HEK293T (cell line): ENCODE data around the gene PI4K2A.
"Not testable (repeated sequence)": the region's sequence is repeated elsewhere in the genome, so short reads cannot be mapped to it uniquely, and the experiment has no call there.

ENCODE experiments used
- CTCF ChIA-PET: fragments of 350-600 bp; formaldehyde crosslinking; extraction: SDS; loops from one replicate; lab custom pipeline; 2021; ENCODE audit warnings: antibody characterized with exemption, inconsistent platforms; lab: Yijun Ruan, JAX
- POLR2A ChIA-PET: fragments of 350-600 bp; formaldehyde crosslinking; extraction: SDS; loops from one replicate; lab custom pipeline; 2020; ENCODE audit warnings: antibody characterized with exemption, inconsistent platforms; lab: Yijun Ruan, JAX
- DNase-seq: peaks from one replicate; pipeline ENCODE4 v3.0.0; 2012; ENCODE audit warnings: mixed read lengths; ENCODE audit errors: extremely low spot score
- ARNT ChIP-seq: fragments of 450-650 bp; IDR thresholded peaks from 2 replicates; pipeline ENCODE4 v1.6.1; 2017; ENCODE audit warnings: mild to moderate bottlenecking
- BHLHE40 ChIP-seq: fragments of 450-650 bp; IDR thresholded peaks from 2 replicates; pipeline ENCODE4 v1.6.1; 2016; ENCODE audit warnings: mild to moderate bottlenecking, moderate library complexity, borderline replicate concordance
- CTBP1 ChIP-seq: fragments of 450-650 bp; IDR thresholded peaks from 2 replicates; pipeline ENCODE4 v1.6.1; 2016; ENCODE audit warnings: borderline replicate concordance
- ELF4 ChIP-seq: fragments of 450-650 bp; IDR thresholded peaks from 2 replicates; pipeline ENCODE4 v1.6.1; 2017; ENCODE audit warnings: antibody characterized with exemption
- FOXA1 ChIP-seq: fragments of 450-650 bp; IDR thresholded peaks from 2 replicates; pipeline ENCODE4 v1.6.1; 2016; ENCODE audit warnings: mild to moderate bottlenecking
- FOXK2 ChIP-seq: fragments of 450-650 bp; IDR thresholded peaks from 2 replicates; pipeline ENCODE4 v1.6.1; 2016; ENCODE audit warnings: mild to moderate bottlenecking
- FOXM1 ChIP-seq: fragments of 450-650 bp; IDR thresholded peaks from 2 replicates; pipeline ENCODE4 v1.6.1; 2017; ENCODE audit warnings: mild to moderate bottlenecking, borderline replicate concordance
- HDGF ChIP-seq: fragments of 450-650 bp; IDR thresholded peaks from 2 replicates; pipeline ENCODE4 v1.6.1; 2017; ENCODE audit warnings: antibody characterized with exemption, borderline replicate concordance
- L3MBTL2 ChIP-seq: fragments of 450-650 bp; conservative IDR thresholded peaks from 2 replicates; pipeline ENCODE4 v1.6.1; 2016; ENCODE audit warnings: mild to moderate bottlenecking
- LEF1 ChIP-seq: fragments of 450-650 bp; IDR thresholded peaks from 2 replicates; pipeline ENCODE4 v1.6.1; 2017; ENCODE audit warnings: mild to moderate bottlenecking, borderline replicate concordance
- NFRKB ChIP-seq: fragments of 450-650 bp; IDR thresholded peaks from 2 replicates; pipeline ENCODE4 v1.6.1; 2016; ENCODE audit warnings: mild to moderate bottlenecking, moderate library complexity
- SP1 ChIP-seq: fragments of 450-650 bp; IDR thresholded peaks from 2 replicates; pipeline ENCODE4 v1.6.1; 2017
- SUZ12 ChIP-seq: fragments of 450-650 bp; IDR thresholded peaks from 2 replicates; pipeline ENCODE4 v1.6.1; 2016; ENCODE audit warnings: mild to moderate bottlenecking
- TARDBP ChIP-seq: fragments of 450-650 bp; IDR thresholded peaks from 2 replicates; pipeline ENCODE4 v1.6.1; 2016
- ZNF384 ChIP-seq: fragments of 450-650 bp; IDR thresholded peaks from 2 replicates; pipeline ENCODE4 v1.6.1; 2016
- TF ChIP-seq, protein P1 (sequence below): fragments of 450-650 bp; IDR thresholded peaks from 2 replicates; pipeline ENCODE4 v1.6.1; 2016

Gene PI4K2A

DNA sequence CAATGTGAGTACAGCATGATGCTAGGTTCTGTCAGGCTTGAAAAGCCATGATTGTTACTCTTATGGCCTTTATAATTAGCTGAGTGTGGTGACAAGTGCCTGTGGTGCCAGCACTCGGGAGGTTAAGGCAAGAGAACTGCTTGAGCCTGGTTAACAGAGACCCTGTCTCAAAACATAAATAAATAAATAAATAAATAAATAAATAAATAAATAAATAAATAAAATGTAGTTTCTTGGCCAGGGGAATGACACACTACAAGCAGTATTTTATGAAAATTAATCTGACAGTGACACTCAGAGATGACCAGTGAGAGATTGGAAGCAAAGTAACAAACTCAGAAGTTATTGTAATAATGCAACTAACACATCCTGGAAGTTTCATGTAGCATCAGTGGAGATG is 4.9 kb upstream of the PI4K2A start:
- TF ChIP-seq ARNT, result no peak
- TF ChIP-seq, protein P1, sequence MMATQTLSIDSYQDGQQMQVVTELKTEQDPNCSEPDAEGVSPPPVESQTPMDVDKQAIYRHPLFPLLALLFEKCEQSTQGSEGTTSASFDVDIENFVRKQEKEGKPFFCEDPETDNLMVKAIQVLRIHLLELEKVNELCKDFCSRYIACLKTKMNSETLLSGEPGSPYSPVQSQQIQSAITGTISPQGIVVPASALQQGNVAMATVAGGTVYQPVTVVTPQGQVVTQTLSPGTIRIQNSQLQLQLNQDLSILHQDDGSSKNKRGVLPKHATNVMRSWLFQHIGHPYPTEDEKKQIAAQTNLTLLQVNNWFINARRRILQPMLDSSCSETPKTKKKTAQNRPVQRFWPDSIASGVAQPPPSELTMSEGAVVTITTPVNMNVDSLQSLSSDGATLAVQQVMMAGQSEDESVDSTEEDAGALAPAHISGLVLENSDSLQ, result no peak
- TF ChIP-seq FOXK2, result no peak
- POLR2A ChIA-PET, result no interaction called here
- CTCF ChIA-PET, result no interaction called here

DNA sequence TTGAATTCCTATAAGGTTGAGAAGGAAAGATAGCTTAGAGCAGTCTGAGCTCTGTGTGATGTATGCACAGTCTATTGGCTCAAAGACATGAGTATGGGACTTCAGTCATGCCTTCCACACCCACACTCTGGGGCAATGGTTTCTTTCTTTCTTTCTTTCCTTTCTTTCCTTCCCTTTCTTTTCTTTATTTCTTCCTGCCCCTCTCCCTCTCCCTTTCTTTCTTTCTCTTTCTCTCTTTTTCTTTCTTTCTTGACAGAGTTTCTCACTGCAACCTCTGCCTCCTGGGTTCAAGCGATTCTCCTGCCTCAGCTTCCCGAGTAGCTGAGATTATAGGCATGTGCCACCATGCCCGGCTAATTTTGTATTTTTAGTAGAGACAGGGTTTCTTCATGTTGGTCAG is 1.4 kb upstream of the PI4K2A start:
- DNase-seq, result not testable (repeated sequence)
- ChIA-PET CTCF (interaction anchor here (1.1 kb wide), 1 partner anchor 67 kb away, joined by 4 read pairs; no protein-coding TSS in a partner anchor), POLR2A (interaction anchor here (1.1 kb wide), 1 partner anchor 142 kb away, joined by 5 read pairs; no protein-coding TSS in a partner anchor)

More for the DNA sequence above, 4.9 kb upstream of the PI4K2A start:
- no peak for DNase-seq

DNA sequence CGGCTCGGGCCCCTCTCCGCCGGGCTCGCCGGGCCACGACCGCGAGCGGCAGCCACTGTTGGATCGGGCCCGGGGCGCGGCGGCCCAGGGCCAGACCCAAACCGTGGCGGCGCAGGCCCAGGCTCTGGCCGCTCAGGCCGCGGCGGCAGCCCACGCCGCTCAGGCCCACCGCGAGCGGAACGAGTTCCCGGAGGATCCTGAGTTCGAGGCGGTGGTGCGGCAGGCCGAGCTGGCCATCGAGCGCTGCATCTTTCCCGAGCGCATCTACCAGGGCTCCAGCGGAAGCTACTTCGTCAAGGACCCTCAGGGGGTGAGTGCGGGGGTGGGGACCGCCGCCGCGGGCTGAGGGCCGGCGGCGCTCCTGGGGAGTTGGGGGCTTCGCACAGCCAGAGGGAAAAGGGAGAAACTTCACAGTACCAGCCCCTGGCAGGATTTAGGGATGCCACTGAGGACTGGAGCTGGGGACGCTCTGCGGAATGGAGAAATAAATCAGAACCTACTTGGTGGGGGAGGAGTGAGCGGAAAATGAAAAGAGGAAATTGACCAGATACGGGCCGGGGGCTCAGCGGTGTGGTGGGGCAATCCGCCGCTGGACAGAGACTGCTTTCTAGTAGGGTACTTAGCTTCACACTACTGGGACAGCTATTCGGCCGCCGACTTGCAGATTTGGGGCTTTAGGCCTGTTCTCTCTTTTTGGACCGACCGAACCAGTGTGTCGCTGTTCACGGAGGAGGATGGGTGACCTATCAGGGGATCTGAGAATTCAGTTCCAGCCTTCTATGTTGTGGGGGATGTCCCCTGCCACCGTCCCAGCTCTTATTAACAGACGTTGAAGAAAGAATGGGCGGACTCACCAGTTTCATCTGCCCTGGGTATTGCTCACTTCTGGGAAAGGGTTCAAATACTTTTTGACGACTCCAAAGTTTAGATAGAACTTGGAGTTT is 669 bp downstream of the PI4K2A start:
- ChIA-PET CTCF (interaction anchor here (0.5 to 0.6 kb wide), 2 partner anchors 13 to 69 kb away, joined by 4 read pairs; no protein-coding TSS in a partner anchor), POLR2A (interaction anchor here (0.6 to 1.5 kb wide), 11 partner anchors 8 to 1511 kb away, joined by 3 to 8 read pairs (median 3); partner anchors contain the start of genes AVPI1, UBTD1, ZFYVE27 and ZNF518A)
- DNase-seq, result peak; percentile 54
- TF ChIP-seq SUZ12 (no peak), LEF1 (peak; percentile 61; the same call in 1 of the 2 replicates), CTBP1 (no peak), FOXK2 (no peak), L3MBTL2 (no peak)

DNA sequence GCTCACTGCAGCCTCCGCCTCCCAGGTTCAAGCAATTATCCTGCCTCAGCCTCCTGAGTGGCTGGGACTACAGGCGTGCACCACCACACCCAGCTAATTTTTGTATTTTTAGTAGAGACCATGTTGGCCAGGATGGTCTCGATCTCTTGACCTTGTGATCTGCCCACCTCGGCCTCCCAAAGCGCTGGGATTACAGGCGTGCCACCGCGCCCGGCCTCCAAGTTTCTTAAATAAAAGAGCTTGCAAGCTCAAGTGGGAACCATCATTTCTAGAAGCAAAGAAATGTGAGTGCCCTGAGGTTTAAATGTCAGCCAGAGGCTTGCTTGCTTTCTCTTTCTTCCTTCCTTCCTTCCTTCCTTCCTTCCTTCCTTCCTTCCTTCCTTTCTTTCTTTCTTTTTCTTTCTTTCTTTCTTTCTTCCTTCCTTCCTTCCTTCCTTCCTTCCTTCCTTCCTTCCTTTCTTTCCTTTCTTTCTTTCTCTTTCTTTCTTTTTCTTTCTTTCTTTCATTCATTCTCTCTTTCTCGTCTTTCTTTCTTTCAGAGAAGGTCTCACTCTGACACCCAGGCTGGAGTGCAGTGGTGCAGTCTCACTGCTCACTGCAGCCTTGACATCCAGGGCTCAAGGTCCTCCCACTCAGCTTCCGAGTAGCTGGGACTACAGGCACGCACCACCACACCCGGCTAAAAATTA is 2.1 kb downstream of the PI4K2A start:
- CTCF ChIA-PET, DNase-seq: not testable (repeated sequence)
- POLR2A ChIA-PET, result interaction anchor here (0.6 kb wide), 1 partner anchor 10 kb away, joined by 3 read pairs; no protein-coding TSS in a partner anchor

DNA sequence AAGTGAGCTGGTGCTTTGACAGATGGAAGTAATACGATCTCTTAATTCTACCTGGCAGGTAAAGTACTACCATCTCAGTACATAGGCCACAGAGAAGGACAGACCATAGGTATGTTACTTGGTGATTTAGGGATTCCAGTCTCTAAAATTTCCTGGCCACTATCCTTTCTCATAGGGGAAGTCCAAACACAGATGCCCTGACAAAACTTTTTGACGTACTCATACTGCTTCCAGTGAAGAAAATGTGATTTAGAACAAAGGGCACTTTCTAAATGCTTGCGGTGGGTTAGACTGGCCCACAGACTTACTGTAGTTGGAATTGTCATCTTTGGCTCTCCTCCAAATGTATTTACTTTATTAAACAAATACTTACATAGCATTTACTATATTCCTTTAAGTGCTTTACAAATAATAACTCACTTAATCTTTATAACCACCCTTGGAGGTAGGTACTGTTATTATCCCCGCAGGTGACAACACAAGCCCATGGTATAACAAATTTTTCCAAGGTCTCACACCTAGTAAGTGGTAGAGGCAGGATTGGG is 3.0 kb downstream of the PI4K2A start:
- ChIA-PET CTCF (no interaction called here), POLR2A (no interaction called here)
- no peak for DNase-seq
- no peak for TF ChIP-seq NFRKB

DNA sequence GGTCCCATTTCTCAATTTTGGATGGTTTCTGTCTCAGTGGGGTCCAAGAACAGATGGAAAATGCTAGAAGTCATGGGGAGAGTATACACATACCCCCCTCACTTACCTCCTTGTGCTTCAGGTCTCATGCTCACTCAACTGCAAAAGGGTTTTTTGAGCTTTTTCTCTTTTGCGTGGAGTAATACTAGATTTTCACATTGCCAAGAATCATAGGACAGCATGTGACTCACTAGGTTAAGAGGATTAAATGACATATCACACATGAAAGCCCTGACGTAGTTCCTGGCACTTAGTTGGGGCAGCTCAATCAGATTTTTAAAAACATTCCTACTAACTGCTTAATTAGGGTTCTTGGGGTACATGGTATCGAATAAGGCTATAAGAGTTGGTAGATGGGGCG is 4.5 kb downstream of the PI4K2A start:
- ChIA-PET CTCF (no interaction called here), POLR2A (no interaction called here)
- no peak for DNase-seq
- TF ChIP-seq NFRKB, result no peak
- TF ChIP-seq SUZ12, result no peak
- no peak for TF ChIP-seq LEF1
- no peak for TF ChIP-seq FOXM1
- TF ChIP-seq BHLHE40, result no peak
- no peak for TF ChIP-seq ARNT
- no peak for TF ChIP-seq TARDBP
- TF ChIP-seq ZNF384, result no peak
- TF ChIP-seq HDGF, result no peak
- TF ChIP-seq, protein P1, result no peak
- TF ChIP-seq SP1, result no peak
- no peak for TF ChIP-seq FOXK2
- TF ChIP-seq FOXA1, result no peak
- no peak for TF ChIP-seq ELF4
- TF ChIP-seq L3MBTL2, result no peak
- no peak for TF ChIP-seq CTBP1

DNA sequence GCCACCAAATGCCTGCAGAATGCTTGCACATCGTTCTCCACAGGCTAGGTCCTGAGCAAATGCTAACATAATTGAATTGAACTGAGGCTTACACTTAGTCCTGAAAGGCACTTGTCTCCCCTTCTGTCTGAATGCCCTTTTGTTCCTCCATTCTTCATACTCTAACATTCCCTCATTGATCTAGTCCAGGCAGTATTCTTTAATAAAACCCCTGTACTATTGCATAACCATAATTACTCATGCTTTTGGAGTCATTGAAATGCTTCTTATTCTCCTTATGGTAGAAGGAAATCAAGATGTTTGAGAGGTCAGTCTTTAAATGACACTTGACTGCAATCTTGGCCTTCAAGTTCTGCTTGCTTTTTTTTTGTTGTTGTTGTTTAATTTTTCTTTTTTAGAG is 7.1 kb downstream of the PI4K2A start:
- CTCF ChIA-PET, result no interaction called here
- no peak for TF ChIP-seq TARDBP
- TF ChIP-seq NFRKB, result no peak
- no peak for TF ChIP-seq L3MBTL2
- no peak for TF ChIP-seq ELF4
- TF ChIP-seq FOXA1, result no peak
- TF ChIP-seq LEF1, result no peak
- TF ChIP-seq FOXK2, result no peak
- TF ChIP-seq BHLHE40, result no peak
- TF ChIP-seq ARNT, result no peak
- TF ChIP-seq, protein P1, result no peak
- no peak for TF ChIP-seq FOXM1
- TF ChIP-seq SP1, result no peak
- POLR2A ChIA-PET, result no interaction called here

More for the DNA sequence above, 7.1 kb downstream of the PI4K2A start:
- no peak for DNase-seq
